Keratinocyte (primary cell): ENCODE measurements around the gene CAMKK2.

ENCODE experiments used
- CTCF ChIP-seq, 3 experiments: IDR thresholded peaks in 1 of 3; conservative IDR thresholded peaks in 1 of 3; optimal IDR thresholded peaks in 1 of 3; 2 replicates in 2 of 3; 3 replicates in 1 of 3; pipeline versions ENCODE3 to v1.5.1; 2011; ENCODE audit warnings: low read length in 3 of 3, mild to moderate bottlenecking in 3 of 3, moderate library complexity in 2 of 3, control low read depth in 1 of 3, inconsistent platforms in 1 of 3; ENCODE audit not compliant: insufficient read depth in 2 of 3; ENCODE audit errors: extremely low read depth in 1 of 3
- EZH2 ChIP-seq: IDR thresholded peaks from one replicate; pipeline ENCODE4 v1.6.1; 2012; ENCODE audit warnings: inconsistent platforms, mild to moderate bottlenecking, low read length, moderate library complexity

- TF ChIP-seq CTCF (optimal IDR thresholded peaks at IDR 0.05 in 1 of 3, IDR thresholded peaks at IDR 0.05 in 1 of 3, conservative IDR thresholded peaks at IDR 0.05 in 1 of 3; ENCODE audit: extremely low read depth in 1 of 3, insufficient read depth in 2 of 3, low read length in 3 of 3) (peak; percentile 48 to 74 (median 72)), EZH2 (no peak)
Observed at GRCh38 chr12:121334513-121335343, 38.2 kb upstream of the CAMKK2 start.
